Measurements from ENCODE around the gene ABTB1. TPM values are rescaled to one million over a fixed set of nuclear protein-coding genes. Genes with fewer than 3 reads are reported as not detected.

The ABTB1 gene
- total and polyA plus RNA-seq, 2 experiments from 2014 or later: 3.7 to 5.7 TPM

GRCh38 chr3:127729556-127730056, 56.9 kb downstream of the ABTB1 start:
- 0 out of 2 replicates have a peak, but pooled peaks cover 4% of the 10 kb centered on the region for H3K9me2 ChIP-seq (ENCODE audit: insufficient read depth)
- peaks cover 3% of the 10 kb centered on the region for H3K27me3 Mint-ChIP-seq (ENCODE audit: insufficient read depth, low read depth, poor library complexity)
- ATAC-seq (no peak), DNase-seq (ENCODE audit: low spot score) (no peak)
- H3K4me1 Mint-ChIP-seq: peaks cover 22% of the 10 kb centered on the region
- no peaks in the 10 kb centered on the region for H3K36me3 ChIP-seq (ENCODE audit: insufficient read depth)
- TF ChIP-seq EZH2phosphoT487 (IDR thresholded peaks at IDR 0.05; ENCODE audit: unreplicated experiment) (no peak), NANOG (IDR thresholded peaks at IDR 0.05; ENCODE audit: borderline replicate concordance) (no peak), STAT1 (IDR thresholded peaks at IDR 0.05; ENCODE audit: unreplicated experiment) (no peak), JUNB (IDR thresholded peaks at IDR 0.05; ENCODE audit: unreplicated experiment) (no peak), ZNF462 (CRISPR knock-in tag; IDR thresholded peaks at IDR 0.05) (no peak), POLR2AphosphoS5 (IDR thresholded peaks at IDR 0.05; ENCODE audit: low read depth) (no peak), ZNF331 (CRISPR knock-in tag; IDR thresholded peaks at IDR 0.05; ENCODE audit: low read depth) (no peak), CTCF (conservative IDR thresholded peaks at IDR 0.05; ENCODE audit: low read depth in 2 of 2) (no peak), CREB1 (CRISPR knock-in tag; IDR thresholded peaks at IDR 0.05; ENCODE audit: low read depth) (no peak), EZH2 (IDR thresholded peaks at IDR 0.05; ENCODE audit: low read depth, unreplicated experiment) (no peak), ZNF114 (CRISPR knock-in tag; IDR thresholded peaks at IDR 0.05) (no peak)
- TF ChIP-seq, protein P1, sequence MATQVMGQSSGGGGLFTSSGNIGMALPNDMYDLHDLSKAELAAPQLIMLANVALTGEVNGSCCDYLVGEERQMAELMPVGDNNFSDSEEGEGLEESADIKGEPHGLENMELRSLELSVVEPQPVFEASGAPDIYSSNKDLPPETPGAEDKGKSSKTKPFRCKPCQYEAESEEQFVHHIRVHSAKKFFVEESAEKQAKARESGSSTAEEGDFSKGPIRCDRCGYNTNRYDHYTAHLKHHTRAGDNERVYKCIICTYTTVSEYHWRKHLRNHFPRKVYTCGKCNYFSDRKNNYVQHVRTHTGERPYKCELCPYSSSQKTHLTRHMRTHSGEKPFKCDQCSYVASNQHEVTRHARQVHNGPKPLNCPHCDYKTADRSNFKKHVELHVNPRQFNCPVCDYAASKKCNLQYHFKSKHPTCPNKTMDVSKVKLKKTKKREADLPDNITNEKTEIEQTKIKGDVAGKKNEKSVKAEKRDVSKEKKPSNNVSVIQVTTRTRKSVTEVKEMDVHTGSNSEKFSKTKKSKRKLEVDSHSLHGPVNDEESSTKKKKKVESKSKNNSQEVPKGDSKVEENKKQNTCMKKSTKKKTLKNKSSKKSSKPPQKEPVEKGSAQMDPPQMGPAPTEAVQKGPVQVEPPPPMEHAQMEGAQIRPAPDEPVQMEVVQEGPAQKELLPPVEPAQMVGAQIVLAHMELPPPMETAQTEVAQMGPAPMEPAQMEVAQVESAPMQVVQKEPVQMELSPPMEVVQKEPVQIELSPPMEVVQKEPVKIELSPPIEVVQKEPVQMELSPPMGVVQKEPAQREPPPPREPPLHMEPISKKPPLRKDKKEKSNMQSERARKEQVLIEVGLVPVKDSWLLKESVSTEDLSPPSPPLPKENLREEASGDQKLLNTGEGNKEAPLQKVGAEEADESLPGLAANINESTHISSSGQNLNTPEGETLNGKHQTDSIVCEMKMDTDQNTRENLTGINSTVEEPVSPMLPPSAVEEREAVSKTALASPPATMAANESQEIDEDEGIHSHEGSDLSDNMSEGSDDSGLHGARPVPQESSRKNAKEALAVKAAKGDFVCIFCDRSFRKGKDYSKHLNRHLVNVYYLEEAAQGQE (IDR thresholded peaks at IDR 0.05; ENCODE audit: unreplicated experiment): no peak
- TF ChIP-seq, protein P2, sequence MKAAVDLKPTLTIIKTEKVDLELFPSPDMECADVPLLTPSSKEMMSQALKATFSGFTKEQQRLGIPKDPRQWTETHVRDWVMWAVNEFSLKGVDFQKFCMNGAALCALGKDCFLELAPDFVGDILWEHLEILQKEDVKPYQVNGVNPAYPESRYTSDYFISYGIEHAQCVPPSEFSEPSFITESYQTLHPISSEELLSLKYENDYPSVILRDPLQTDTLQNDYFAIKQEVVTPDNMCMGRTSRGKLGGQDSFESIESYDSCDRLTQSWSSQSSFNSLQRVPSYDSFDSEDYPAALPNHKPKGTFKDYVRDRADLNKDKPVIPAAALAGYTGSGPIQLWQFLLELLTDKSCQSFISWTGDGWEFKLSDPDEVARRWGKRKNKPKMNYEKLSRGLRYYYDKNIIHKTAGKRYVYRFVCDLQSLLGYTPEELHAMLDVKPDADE (IDR thresholded peaks at IDR 0.05): no peak
- no peaks in the 10 kb centered on the region; the same call in 2 of the 3 replicates for H3K9me3 Mint-ChIP-seq
- H3K27ac ChIP-seq (ENCODE audit: low read depth): no peak overlapping the region
- H2AFZ ChIP-seq: no peak overlapping the region
- no peak overlapping the region for H3K27ac Mint-ChIP-seq
- no peaks in the 10 kb centered on the region for H3K79me2 ChIP-seq (replicated peaks; ENCODE audit: insufficient read depth)
- no peak overlapping the region for H3K4me2 ChIP-seq
- no peaks in the 10 kb centered on the region for H3K27me3 ChIP-seq (ENCODE audit: insufficient read depth)
- H3K4me1 ChIP-seq (ENCODE audit: insufficient read depth): peaks cover 8% of the 10 kb centered on the region
- no peak overlapping the region for H3K4me3 ChIP-seq
- H4K20me1 ChIP-seq (replicated peaks; ENCODE audit: insufficient read depth): no peaks in the 10 kb centered on the region
- no peaks in the 10 kb centered on the region for H3K36me3 Mint-ChIP-seq (ENCODE audit: low read depth)
- no peaks in the 10 kb centered on the region for H3F3A ChIP-seq (replicated peaks; ENCODE audit: low read depth)
- H3K4me3 Mint-ChIP-seq: no peak overlapping the region
